Fibroblast of skin of abdomen (primary cell): ENCODE data around the gene ZNF365.

Experiments used
- DNase-seq: peaks from one replicate; pipeline ENCODE4 v3.0.0-alpha.2; 2013

Gene ZNF365

GRCh38 chr10:62422068-62422590, 48.0 kb downstream of the ZNF365 start:
- DNase-seq: peak; percentile 85

GRCh38 chr10:62424026-62424425, 49.9 kb downstream of the ZNF365 start:
- no peak for DNase-seq

- DNase-seq: peak; percentile 58
These were observed 51.9 kb downstream of the ZNF365 start for GRCh38 chr10:62426086-62426485.

GRCh38 chr10:62426600-62426999, 52.4 kb downstream of the ZNF365 start:
- DNase-seq: no peak

GRCh38 chr10:62430881-62431280, 56.7 kb downstream of the ZNF365 start:
- DNase-seq: no peak

- peak; percentile 99 for DNase-seq
These were observed 59.1 kb downstream of the ZNF365 start for GRCh38 chr10:62433181-62433692.

GRCh38 chr10:62433901-62434300, 59.7 kb downstream of the ZNF365 start:
- DNase-seq: no peak

- DNase-seq: peak; percentile 94
These were observed 63.5 kb downstream of the ZNF365 start for GRCh38 chr10:62437696-62438095.

- DNase-seq: peak; percentile 48
These were observed 67.8 kb downstream of the ZNF365 start for GRCh38 chr10:62442006-62442405.

GRCh38 chr10:62442894-62443669, 68.9 kb downstream of the ZNF365 start:
- DNase-seq: no peak

GRCh38 chr10:62443866-62444265, 69.7 kb downstream of the ZNF365 start:
- no peak for DNase-seq

GRCh38 chr10:62446627-62447026, 72.5 kb downstream of the ZNF365 start:
- DNase-seq: no peak

GRCh38 chr10:62450912-62451610, 76.9 kb downstream of the ZNF365 start:
- DNase-seq: no peak

GRCh38 chr10:62451611-62451975, 77.4 kb downstream of the ZNF365 start:
- peak; percentile 36 for DNase-seq
